H54 (cell line): ENCODE data around the gene MDP1.

ENCODE experiments used
- DNase-seq: peaks from one replicate; pipeline ENCODE4 v3.0.0; 2011; ENCODE audit warnings: low spot score, mixed read lengths; ENCODE audit not compliant: insufficient read length
- FAIRE-seq: peaks from 3 replicates; lab custom pipeline; 2011; peaks lifted over from hg19 to GRCh38; lab: Jason Lieb, UNC
- POLR2A ChIP-seq: IDR thresholded peaks from 2 replicates; pipeline ENCODE4 v1.6.1; 2011; ENCODE audit warnings: low read depth, mild to moderate bottlenecking, low read length

The MDP1 gene

GRCh38 chr14:24215495-24216344 is at the start of gene MDP1:
TSS of gene MDP1 (minus strand) at chr14:24216066. CDS start at chr14:24215955, 111 bp downstream.
- DNase-seq (no peak), FAIRE-seq (no peak)
- peak; percentile 46 for TF ChIP-seq POLR2A

GRCh38 chr14:24264298-24264697 is 48.4 kb upstream of the MDP1 start:
- DNase-seq (no peak), FAIRE-seq (no peak)
- no peak for TF ChIP-seq POLR2A

- no peak for TF ChIP-seq POLR2A
- no peak for FAIRE-seq
- no peak for DNase-seq
These were observed 48.0 kb upstream of the MDP1 start for GRCh38 chr14:24263848-24264247.

- DNase-seq (no peak), FAIRE-seq (no peak)
- no peak for TF ChIP-seq POLR2A
These were observed 47.2 kb upstream of the MDP1 start, which contains the start of gene TGM1 for GRCh38 chr14:24262821-24263733. TSS of gene TGM1 (minus strand) at chr14:24263177. CDS start at chr14:24262352, 825 bp downstream.

- no peak for TF ChIP-seq POLR2A
- DNase-seq (no peak), FAIRE-seq (no peak)
These were observed 46.1 kb upstream of the MDP1 start for GRCh38 chr14:24261969-24262327.

- no peak for FAIRE-seq
- no peak for DNase-seq
- TF ChIP-seq POLR2A: no peak
These were observed 45.5 kb upstream of the MDP1 start for GRCh38 chr14:24261256-24261968.

GRCh38 chr14:24260780-24261157 is 44.9 kb upstream of the MDP1 start:
- TF ChIP-seq POLR2A: no peak
- FAIRE-seq: no peak

GRCh38 chr14:24260026-24260779 is 44.3 kb upstream of the MDP1 start:
- TF ChIP-seq POLR2A: no peak
- FAIRE-seq (no peak), DNase-seq (no peak)

More at GRCh38 chr14:24260780-24261157, 44.9 kb upstream of the MDP1 start:
- no peak for DNase-seq

- FAIRE-seq: no peak
- DNase-seq: no peak
These were observed 43.6 kb upstream of the MDP1 start for GRCh38 chr14:24259282-24260025.

GRCh38 chr14:24258548-24259265 is 42.8 kb upstream of the MDP1 start:
- FAIRE-seq: no peak
- no peak for DNase-seq
- TF ChIP-seq POLR2A: no peak

More at GRCh38 chr14:24259282-24260025, 43.6 kb upstream of the MDP1 start:
- TF ChIP-seq POLR2A: no peak

GRCh38 chr14:24258119-24258518 is 42.3 kb upstream of the MDP1 start:
- FAIRE-seq: no peak
- no peak for TF ChIP-seq POLR2A
- DNase-seq: no peak

GRCh38 chr14:24256960-24257359 is 41.1 kb upstream of the MDP1 start:
- DNase-seq (no peak), FAIRE-seq (no peak)
- no peak for TF ChIP-seq POLR2A
